SKM-1 (cell line): ENCODE results near the gene POLR1F.
A peak's percentile ranks its signal among the peaks of the same experiment; 100 is the strongest.

Experiments used
- DNase-seq: peaks from one replicate; lab custom pipeline; 2025; ENCODE audit not compliant: unreplicated experiment; lab: John Stamatoyannopoulos, UW

The POLR1F gene

DNA sequence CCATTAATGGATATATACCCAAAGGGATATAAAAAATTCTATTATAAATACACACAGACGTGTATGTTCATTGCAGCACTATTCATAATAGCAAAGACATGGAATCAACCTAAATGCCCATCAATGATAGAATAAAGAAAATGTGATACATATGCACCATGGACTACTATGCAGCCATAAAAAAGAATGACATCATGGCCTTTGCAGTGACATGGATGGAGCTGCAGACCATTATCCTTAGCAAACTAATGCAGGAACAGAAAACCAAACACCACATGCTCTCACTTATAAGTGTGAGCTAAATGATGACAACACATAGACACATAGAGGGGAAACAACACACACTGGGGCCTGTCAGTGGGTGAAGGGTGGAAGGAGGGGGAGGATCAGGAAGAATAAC lies 33.0 kb downstream of the POLR1F start:
- no peak for DNase-seq

DNA sequence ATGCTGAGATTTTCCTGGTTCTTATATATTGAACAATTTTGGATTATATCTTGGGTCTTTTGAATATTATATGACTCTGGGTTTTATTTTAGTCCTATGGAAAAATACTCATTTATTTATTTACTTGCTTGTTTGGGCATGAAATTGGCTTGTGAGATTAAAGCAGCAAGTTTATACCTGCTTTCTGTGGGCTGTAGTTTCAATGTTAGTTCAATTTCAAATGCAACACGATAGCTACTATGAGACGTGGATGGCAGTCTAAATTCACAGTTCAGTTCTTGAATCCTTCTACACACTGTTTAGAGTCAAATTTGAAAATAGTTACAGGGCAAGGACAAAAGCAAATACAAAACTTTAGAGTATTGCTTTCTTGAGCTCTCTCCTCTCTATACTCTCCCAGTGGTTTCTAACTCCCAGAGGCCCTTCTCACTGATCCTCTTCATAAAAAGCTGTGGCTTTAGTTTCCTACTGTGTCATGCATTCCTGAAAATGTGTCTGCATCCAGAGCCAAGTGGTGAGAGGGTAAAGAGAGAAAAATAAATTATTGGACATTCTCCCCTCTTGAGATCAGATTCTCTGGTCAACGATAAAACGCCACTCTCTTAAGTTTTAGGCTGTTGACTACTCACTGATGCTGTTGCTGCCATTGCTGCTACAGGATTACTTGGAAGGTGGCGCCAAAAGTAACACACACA lies 34.4 kb downstream of the POLR1F start:
- no peak for DNase-seq

DNA sequence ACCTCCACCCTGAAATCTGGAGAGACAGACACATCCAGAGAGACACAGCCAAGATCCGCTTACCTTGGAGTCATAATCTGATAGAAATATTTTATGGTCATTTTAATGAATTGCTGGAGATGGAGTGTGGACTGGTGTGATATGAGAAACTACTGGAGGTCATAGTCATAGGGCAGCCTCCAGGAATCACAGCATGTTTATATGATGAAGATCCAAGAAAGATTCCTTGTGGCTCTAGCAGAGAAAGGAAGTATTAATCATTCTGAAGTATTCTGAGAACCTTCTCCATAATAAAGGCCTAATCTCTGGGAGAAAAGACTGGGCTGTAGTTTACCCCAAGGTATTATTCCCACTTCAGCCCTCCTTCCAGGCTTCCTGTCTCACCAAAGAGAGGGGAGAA lies 38.0 kb downstream of the POLR1F start:
- DNase-seq: no peak

DNA sequence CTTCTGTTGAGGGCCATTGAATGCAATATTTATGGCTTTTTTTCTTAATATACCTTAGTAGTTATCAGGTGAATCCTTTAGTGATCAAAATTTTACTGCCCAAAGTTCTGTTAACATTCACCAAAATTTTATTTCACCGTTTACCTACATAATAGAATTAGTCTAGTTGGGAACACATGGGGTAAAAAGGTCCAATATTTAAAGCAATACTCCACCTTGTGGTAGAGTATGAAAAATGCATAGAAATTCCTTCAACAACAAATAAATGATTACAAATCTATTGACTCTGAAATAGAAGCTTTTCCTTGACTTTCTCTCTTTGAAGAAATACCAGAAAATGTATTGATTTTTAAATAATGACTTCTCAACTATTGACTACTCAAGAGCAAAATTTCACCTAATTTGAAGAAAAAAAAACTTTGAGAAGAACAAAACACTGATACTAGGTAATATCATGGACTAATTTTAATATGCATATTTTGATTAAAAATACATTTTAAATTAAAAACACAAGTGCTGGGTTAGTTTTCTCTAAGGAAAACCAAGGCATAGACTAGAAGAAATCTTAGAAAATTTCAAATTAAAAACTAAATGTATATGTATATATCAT lies 43.3 kb downstream of the POLR1F start:
- peak; percentile 12 for DNase-seq

- peak; percentile 4 for DNase-seq
These were observed 44.9 kb downstream of the POLR1F start for GRCh38 chr7:19663816-19664462.

DNA sequence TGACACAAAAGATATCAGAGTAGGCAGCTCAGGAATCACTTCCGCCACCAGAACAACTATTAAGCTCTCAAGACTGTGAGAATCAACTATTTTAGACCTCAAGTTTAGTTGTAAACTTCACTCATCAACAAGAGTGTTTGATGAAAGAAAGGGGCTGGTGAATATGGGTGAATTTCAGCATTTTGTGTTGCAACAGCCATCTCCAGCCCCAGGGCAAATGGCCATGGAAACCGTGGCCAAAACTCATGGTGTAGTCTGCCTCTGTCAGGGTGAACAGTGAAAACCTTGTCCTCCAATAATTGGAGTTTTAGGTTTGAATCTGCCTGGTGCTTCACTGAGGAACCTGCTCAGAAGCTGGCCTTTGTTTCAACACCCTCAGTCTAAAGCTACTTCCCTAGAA lies 60.0 kb downstream of the POLR1F start:
- DNase-seq: no peak
